Heart left ventricle (tissue), 13 donors: Measurements from ENCODE around the gene CLCN4.

Source experiments
- CTCF ChIP-seq, 12 donors: fragments of 200-600 bp; sonication (generic) in 4 of 12; IDR thresholded peaks; one replicate each; pipeline versions ENCODE4 v1.5.0 to v1.8.0; 2018 to 2022; ENCODE audit warnings: antibody characterized with exemption in 12 of 12, mild to moderate bottlenecking in 5 of 12
- POLR2A ChIP-seq, 2 donors: fragments of 450-650 bp; IDR thresholded peaks; one replicate each; pipeline ENCODE4 v1.6.1; 2017; ENCODE audit warnings: antibody characterized with exemption in 2 of 2, mild to moderate bottlenecking in 2 of 2, moderate library complexity in 2 of 2
- donor health status: ischemic (EF 13 %, LVEDD 7.1; RV severe dilation, severe dysfunction).
- donor health status: DM: no; HTN: yes; CAD: no.
- donor health status: DM: no; HTN: no; CAD: no.
- donor health status: ischemic (EF 25% LVEDD 6.9; RV normal size, moderate dysfunction).
- donor health status: ischemic (EF 25% LVEDD 5.7; RV mildly dilated, moderate dysfunction).
- donor health status: ischemic (EF 35%, LVEDD 5.7; RV mildly dilated, moderate dysfunction).
- donor health status: nonischemic (EF 11% LVEDD 7.7; RV severe dilation, severe dysfunction).
- donor health status: DM: yes; HTN: yes; CAD: no.
- donor health status: PGD.
- donor health status: ischemic (EF 29% LVEDD 5.4; RV normal size, mild dysfunction).
- donor health status: nonischemic (EF 23%, LVEDD 6.1; RV moderate dilation, normal function).

GRCh38 chrX:10278716-10279115 is 121.9 kb downstream of the CLCN4 start:
- TF ChIP-seq POLR2A (IDR thresholded peaks at IDR 0.05) (no peak), CTCF (IDR thresholded peaks at IDR 0.05) (no peak)
